HepG2 (cell line): ENCODE results near the gene SLC16A3. TPM values are rescaled to one million over a fixed set of nuclear protein-coding genes. Genes with fewer than 3 reads are reported as not detected.

Experiments
- AKAP8 ChIP-seq: sonication (generic); formaldehyde crosslinking; IDR thresholded peaks from 2 replicates; pipeline ENCODE4 v1.5.1; 2020; ENCODE audit warnings: mild to moderate bottlenecking, missing genetic modification reagents
- BHLHE40 ChIP-seq: IDR thresholded peaks from 2 replicates; pipeline ENCODE4 v1.6.1; 2011; ENCODE audit warnings: low read length, improper control_type of control experiment
- ELF4 ChIP-seq: sonication (generic); formaldehyde crosslinking; IDR thresholded peaks from 2 replicates; pipeline ENCODE4 v1.5.0; 2020; ENCODE audit warnings: missing genetic modification reagents, mild to moderate bottlenecking, moderate library complexity, borderline replicate concordance
- FOXM1 ChIP-seq: sonication (generic); formaldehyde crosslinking; IDR thresholded peaks from 2 replicates; pipeline ENCODE4 v1.5.0; 2020; ENCODE audit warnings: missing genetic modification reagents
- MBNL3 ChIP-seq: fragments of 250-450 bp; sonication (Bioruptor Pico); conservative IDR thresholded peaks from 2 replicates; pipeline ENCODE4 v1.8.0; 2022; ENCODE audit warnings: mild to moderate bottlenecking, inconsistent platforms
- RBM22 ChIP-seq: fragments of 200-400 bp; formaldehyde crosslinking; optimal IDR thresholded peaks from 2 replicates; pipeline ENCODE3; 2017; ENCODE audit warnings: mild to moderate bottlenecking, low read length, moderate library complexity
- SRSF4 ChIP-seq: fragments of 200-400 bp; formaldehyde crosslinking; IDR thresholded peaks from one replicate; pipeline ENCODE4 v1.6.1; 2018; ENCODE audit warnings: mild to moderate bottlenecking, low read depth, low read length, moderate library complexity; ENCODE audit not compliant: poor library complexity, severe bottlenecking
- ZFY ChIP-seq: sonication (generic); formaldehyde crosslinking; IDR thresholded peaks from 2 replicates; pipeline ENCODE4 v1.4.0; 2020; ENCODE audit warnings: missing genetic modification reagents
- ZNF225 ChIP-seq: sonication (generic); formaldehyde crosslinking; IDR thresholded peaks from 2 replicates; pipeline ENCODE4 v1.4.0; 2020; ENCODE audit warnings: mild to moderate bottlenecking, missing genetic modification reagents
- ZNF282 ChIP-seq: fragments of 450-650 bp; IDR thresholded peaks from 2 replicates; pipeline ENCODE4 v1.6.1; 2018; ENCODE audit not compliant: partially characterized antibody
- ZNF383 ChIP-seq: sonication (generic); formaldehyde crosslinking; IDR thresholded peaks from 2 replicates; pipeline ENCODE4 v1.4.0; 2020; ENCODE audit warnings: missing genetic modification reagents, mild to moderate bottlenecking, borderline replicate concordance
- ZNF446 ChIP-seq: sonication (generic); formaldehyde crosslinking; IDR thresholded peaks from 2 replicates; pipeline ENCODE4 v1.5.0; 2020; ENCODE audit warnings: mild to moderate bottlenecking, missing genetic modification reagents
- ZSCAN12 ChIP-seq: sonication (generic); formaldehyde crosslinking; IDR thresholded peaks from 2 replicates; pipeline ENCODE4 v1.9.0; 2021; ENCODE audit warnings: mild to moderate bottlenecking, missing genetic modification reagents
- polyA plus RNA-seq, 8 experiments: library from polyadenylated mRNA; depleted of rRNA in 3 of 8; stranded (reverse) in 7 of 8; unstranded in 1 of 8; fragments of >200 nt; fragmentation: Illumina TruSeq in 4 of 8; extraction: Trizol in 4 of 8; gene quantifications; 2 replicates each; pipeline versions ENCODE4 v1.2.1 to v1.2.3, GENCODE V29; 2011 to 2016; ENCODE audit warnings: low read depth in 4 of 8, missing spikeins in 1 of 8, mixed read lengths in 1 of 8; ENCODE audit not compliant: insufficient read depth in 1 of 8
- total RNA-seq, 5 experiments: library from RNA; depleted of rRNA; stranded (reverse); fragments of >200 nt; fragmentation: Illumina TruSeq; extraction: Trizol; gene quantifications; 2 replicates each; pipeline ENCODE4 v1.2.3, GENCODE V29; 2016; ENCODE audit warnings: low read depth in 1 of 5
- TF ChIP-seq, protein P1 (sequence below): sonication (generic); formaldehyde crosslinking; IDR thresholded peaks from 2 replicates; pipeline ENCODE4 v1.8.0; 2022; ENCODE audit warnings: low read depth, missing genetic modification reagents
- TF ChIP-seq, protein P2 (sequence below): sonication (generic); formaldehyde crosslinking; IDR thresholded peaks from 2 replicates; pipeline ENCODE4 v1.8.0; 2022; ENCODE audit warnings: mild to moderate bottlenecking, missing genetic modification reagents, moderate library complexity
- TF ChIP-seq, protein P3 (sequence below): sonication (generic); formaldehyde crosslinking; IDR thresholded peaks from 2 replicates; pipeline ENCODE4 v1.4.0; 2020; ENCODE audit warnings: missing genetic modification reagents, borderline replicate concordance
- TF ChIP-seq, protein P4 (sequence below): sonication (generic); formaldehyde crosslinking; IDR thresholded peaks from 2 replicates; pipeline ENCODE4 v1.5.0; 2020; ENCODE audit warnings: missing genetic modification reagents
- TF ChIP-seq, protein P5 (sequence below): sonication (generic); formaldehyde crosslinking; IDR thresholded peaks from 2 replicates; pipeline ENCODE4 v1.5.0; 2020; ENCODE audit warnings: missing genetic modification reagents, mild to moderate bottlenecking, borderline replicate concordance
- TF ChIP-seq, protein P6 (sequence below): sonication (generic); formaldehyde crosslinking; IDR thresholded peaks from 2 replicates; pipeline ENCODE4 v1.8.0; 2023; ENCODE audit warnings: mild to moderate bottlenecking, missing genetic modification reagents
- TF ChIP-seq, protein P7 (sequence below): IDR thresholded peaks from 2 replicates; pipeline ENCODE4 v1.6.1; 2018; ENCODE audit warnings: missing genetic modification reagents, mild to moderate bottlenecking, missing compliant biosample characterization

The SLC16A3 gene
- total and polyA plus RNA-seq, 2 of the 13 experiments (the other 11 are each of a cell fraction or from before 2014, with no cell fraction given), result 242 to 349 TPM

DNA sequence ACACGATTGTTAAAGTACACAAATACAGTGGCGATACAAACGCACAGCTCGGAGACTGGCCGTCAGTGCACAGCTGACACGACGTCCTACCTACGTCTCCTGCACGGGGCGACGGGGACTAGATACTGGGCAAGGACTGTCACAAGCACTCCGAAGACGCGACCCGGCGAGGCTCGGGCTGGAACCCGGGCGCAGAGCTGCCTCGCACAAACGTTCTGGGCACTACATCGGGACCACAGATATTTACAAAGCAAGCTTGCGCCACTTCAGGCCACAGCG, 13.8 kb downstream of the SLC16A3 start (continued):
- TF ChIP-seq, protein P1, sequence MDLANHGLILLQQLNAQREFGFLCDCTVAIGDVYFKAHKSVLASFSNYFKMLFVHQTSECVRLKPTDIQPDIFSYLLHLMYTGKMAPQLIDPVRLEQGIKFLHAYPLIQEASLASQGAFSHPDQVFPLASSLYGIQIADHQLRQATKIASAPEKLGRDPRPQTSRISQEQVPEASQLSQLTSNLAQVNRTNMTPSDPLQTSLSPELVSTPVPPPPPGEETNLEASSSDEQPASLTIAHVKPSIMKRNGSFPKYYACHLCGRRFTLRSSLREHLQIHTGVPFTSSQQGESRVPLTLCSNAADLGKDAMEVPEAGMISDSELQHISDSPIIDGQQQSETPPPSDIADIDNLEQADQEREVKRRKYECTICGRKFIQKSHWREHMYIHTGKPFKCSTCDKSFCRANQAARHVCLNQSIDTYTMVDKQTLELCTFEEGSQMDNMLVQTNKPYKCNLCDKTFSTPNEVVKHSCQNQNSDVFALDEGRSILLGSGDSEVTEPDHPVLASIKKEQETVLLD, result no peak
- TF ChIP-seq SRSF4 (no peak), FOXM1 (CRISPR knock-in tag) (no peak), ZSCAN12 (CRISPR knock-in tag) (no peak), RBM22 (no peak), ZNF446 (no peak), ZFY (CRISPR knock-in tag) (0 out of 2 replicates have a peak, but pooled peaks have one; percentile 18), MBNL3 (CRISPR knock-in tag) (no peak), ELF4 (CRISPR knock-in tag) (no peak), ZNF383 (CRISPR knock-in tag) (no peak), AKAP8 (CRISPR knock-in tag) (peak; percentile 7; the same call in 1 of the 2 replicates), ZNF225 (no peak), BHLHE40 (no peak), ZNF282 (no peak)
- TF ChIP-seq, protein P2, sequence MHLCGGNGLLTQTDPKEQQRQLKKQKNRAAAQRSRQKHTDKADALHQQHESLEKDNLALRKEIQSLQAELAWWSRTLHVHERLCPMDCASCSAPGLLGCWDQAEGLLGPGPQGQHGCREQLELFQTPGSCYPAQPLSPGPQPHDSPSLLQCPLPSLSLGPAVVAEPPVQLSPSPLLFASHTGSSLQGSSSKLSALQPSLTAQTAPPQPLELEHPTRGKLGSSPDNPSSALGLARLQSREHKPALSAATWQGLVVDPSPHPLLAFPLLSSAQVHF (CRISPR knock-in tag), result no peak
- TF ChIP-seq, protein P3, sequence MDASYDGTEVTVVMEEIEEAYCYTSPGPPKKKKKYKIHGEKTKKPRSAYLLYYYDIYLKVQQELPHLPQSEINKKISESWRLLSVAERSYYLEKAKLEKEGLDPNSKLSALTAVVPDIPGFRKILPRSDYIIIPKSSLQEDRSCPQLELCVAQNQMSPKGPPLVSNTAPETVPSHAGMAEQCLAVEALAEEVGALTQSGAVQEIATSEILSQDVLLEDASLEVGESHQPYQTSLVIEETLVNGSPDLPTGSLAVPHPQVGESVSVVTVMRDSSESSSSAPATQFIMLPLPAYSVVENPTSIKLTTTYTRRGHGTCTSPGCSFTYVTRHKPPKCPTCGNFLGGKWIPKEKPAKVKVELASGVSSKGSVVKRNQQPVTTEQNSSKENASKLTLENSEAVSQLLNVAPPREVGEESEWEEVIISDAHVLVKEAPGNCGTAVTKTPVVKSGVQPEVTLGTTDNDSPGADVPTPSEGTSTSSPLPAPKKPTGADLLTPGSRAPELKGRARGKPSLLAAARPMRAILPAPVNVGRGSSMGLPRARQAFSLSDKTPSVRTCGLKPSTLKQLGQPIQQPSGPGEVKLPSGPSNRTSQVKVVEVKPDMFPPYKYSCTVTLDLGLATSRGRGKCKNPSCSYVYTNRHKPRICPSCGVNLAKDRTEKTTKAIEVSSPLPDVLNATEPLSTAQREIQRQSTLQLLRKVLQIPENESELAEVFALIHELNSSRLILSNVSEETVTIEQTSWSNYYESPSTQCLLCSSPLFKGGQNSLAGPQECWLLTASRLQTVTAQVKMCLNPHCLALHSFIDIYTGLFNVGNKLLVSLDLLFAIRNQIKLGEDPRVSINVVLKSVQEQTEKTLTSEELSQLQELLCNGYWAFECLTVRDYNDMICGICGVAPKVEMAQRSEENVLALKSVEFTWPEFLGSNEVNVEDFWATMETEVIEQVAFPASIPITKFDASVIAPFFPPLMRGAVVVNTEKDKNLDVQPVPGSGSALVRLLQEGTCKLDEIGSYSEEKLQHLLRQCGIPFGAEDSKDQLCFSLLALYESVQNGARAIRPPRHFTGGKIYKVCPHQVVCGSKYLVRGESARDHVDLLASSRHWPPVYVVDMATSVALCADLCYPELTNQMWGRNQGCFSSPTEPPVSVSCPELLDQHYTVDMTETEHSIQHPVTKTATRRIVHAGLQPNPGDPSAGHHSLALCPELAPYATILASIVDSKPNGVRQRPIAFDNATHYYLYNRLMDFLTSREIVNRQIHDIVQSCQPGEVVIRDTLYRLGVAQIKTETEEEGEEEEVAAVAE (CRISPR knock-in tag), result 0 out of 2 replicates have a peak, but pooled peaks have one; percentile 11
- TF ChIP-seq, protein P4, sequence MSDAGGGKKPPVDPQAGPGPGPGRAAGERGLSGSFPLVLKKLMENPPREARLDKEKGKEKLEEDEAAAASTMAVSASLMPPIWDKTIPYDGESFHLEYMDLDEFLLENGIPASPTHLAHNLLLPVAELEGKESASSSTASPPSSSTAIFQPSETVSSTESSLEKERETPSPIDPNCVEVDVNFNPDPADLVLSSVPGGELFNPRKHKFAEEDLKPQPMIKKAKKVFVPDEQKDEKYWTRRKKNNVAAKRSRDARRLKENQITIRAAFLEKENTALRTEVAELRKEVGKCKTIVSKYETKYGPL (CRISPR knock-in tag), result no peak
- TF ChIP-seq, protein P5, sequence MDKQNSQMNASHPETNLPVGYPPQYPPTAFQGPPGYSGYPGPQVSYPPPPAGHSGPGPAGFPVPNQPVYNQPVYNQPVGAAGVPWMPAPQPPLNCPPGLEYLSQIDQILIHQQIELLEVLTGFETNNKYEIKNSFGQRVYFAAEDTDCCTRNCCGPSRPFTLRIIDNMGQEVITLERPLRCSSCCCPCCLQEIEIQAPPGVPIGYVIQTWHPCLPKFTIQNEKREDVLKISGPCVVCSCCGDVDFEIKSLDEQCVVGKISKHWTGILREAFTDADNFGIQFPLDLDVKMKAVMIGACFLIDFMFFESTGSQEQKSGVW, result no peak
- TF ChIP-seq, protein P6, sequence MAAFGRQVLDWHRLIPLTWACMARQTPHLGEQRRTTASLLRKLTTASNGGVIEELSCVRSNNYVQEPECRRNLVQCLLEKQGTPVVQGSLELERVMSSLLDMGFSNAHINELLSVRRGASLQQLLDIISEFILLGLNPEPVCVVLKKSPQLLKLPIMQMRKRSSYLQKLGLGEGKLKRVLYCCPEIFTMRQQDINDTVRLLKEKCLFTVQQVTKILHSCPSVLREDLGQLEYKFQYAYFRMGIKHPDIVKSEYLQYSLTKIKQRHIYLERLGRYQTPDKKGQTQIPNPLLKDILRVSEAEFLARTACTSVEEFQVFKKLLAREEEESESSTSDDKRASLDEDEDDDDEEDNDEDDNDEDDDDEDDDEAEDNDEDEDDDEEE (CRISPR knock-in tag), result 0 out of 2 replicates have a peak, but pooled peaks have one; percentile 3
- TF ChIP-seq, protein P7, sequence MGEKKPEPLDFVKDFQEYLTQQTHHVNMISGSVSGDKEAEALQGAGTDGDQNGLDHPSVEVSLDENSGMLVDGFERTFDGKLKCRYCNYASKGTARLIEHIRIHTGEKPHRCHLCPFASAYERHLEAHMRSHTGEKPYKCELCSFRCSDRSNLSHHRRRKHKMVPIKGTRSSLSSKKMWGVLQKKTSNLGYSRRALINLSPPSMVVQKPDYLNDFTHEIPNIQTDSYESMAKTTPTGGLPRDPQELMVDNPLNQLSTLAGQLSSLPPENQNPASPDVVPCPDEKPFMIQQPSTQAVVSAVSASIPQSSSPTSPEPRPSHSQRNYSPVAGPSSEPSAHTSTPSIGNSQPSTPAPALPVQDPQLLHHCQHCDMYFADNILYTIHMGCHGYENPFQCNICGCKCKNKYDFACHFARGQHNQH (CRISPR knock-in tag), result 0 out of 2 replicates have a peak, but pooled peaks have one; percentile 47
